Fibroblast of villous mesenchyme (primary cell): ENCODE data around the gene RASGRP2. TPM values are rescaled to one million over a fixed set of nuclear protein-coding genes. Genes with fewer than 3 reads are reported as not detected.

Source experiments
- DNase-seq: peaks from one replicate; pipeline ENCODE4 v3.0.0-alpha.2; 2010; ENCODE audit warnings: low read depth
- H3K4me3 ChIP-seq: 2 replicates; pipeline ENCODE4 v1.5.1; 2011; ENCODE audit warnings: low read depth, mild to moderate bottlenecking, low read length
- CTCF ChIP-seq: IDR thresholded peaks from 2 replicates; pipeline ENCODE4 v1.5.1; 2012; ENCODE audit warnings: low read depth, mild to moderate bottlenecking, low read length; ENCODE audit not compliant: insufficient read depth
- total RNA-seq: library from RNA; depleted of rRNA; stranded (reverse); fragments of >200 nt; gene quantifications from 2 replicates; pipeline ENCODE4 v1.2.3, GENCODE V29; 2012

Gene RASGRP2
- total RNA-seq, 1 donor, result 12.5 TPM

- H3K4me3 ChIP-seq, result no peak overlapping the region
- DNase-seq, result no peak
- TF ChIP-seq CTCF, result no peak
Observed at GRCh38 chr11:64687643-64688533, 56.1 kb downstream of the RASGRP2 start.

GRCh38 chr11:64687204-64687603 is 56.7 kb downstream of the RASGRP2 start:
- H3K4me3 ChIP-seq, result no peak overlapping the region
- TF ChIP-seq CTCF, result no peak
- DNase-seq, result no peak

- DNase-seq, result no peak
- H3K4me3 ChIP-seq, result no peak overlapping the region
- no peak for TF ChIP-seq CTCF
Observed at GRCh38 chr11:64686466-64687170, 57.3 kb downstream of the RASGRP2 start.

GRCh38 chr11:64685536-64685935 is 58.4 kb downstream of the RASGRP2 start:
- DNase-seq, result no peak
- H3K4me3 ChIP-seq, result no peak overlapping the region
- no peak for TF ChIP-seq CTCF

- no peak for DNase-seq
- TF ChIP-seq CTCF, result no peak
- no peak overlapping the region for H3K4me3 ChIP-seq
Observed at GRCh38 chr11:64684357-64684756, 59.6 kb downstream of the RASGRP2 start.

GRCh38 chr11:64681171-64681570 is 62.8 kb downstream of the RASGRP2 start:
- no peak for TF ChIP-seq CTCF
- no peak overlapping the region for H3K4me3 ChIP-seq

More at GRCh38 chr11:64681171-64681570, 62.8 kb downstream of the RASGRP2 start:
- no peak for DNase-seq
